Natural killer cell (primary cell): ENCODE data around the gene DDX1. TPM values are rescaled to one million over a fixed set of nuclear protein-coding genes. Genes with fewer than 3 reads are reported as not detected.

Source experiments
- ATAC-seq, 3 donors: fragments of 150-1000 bp in 2 of 3; fragments of 200-7000 bp in 1 of 3; cut with Tn5 transposase; 1 replicate in 1 of 3; 2 replicates in 2 of 3; pipeline ENCODE4 v1.10.0; 2021; ENCODE audit warnings: mild to moderate bottlenecking in 2 of 3, moderate library complexity in 2 of 3
- DNase-seq, 2 donors: peaks; one replicate each; pipeline versions ENCODE4 v3.0.0 to v3.0.0-alpha.2; 2013 to 2021; ENCODE audit warnings: mixed read lengths in 1 of 2
- H3K27ac ChIP-seq: one replicate; pipeline ENCODE4 v1.5.1; 2013; ENCODE audit warnings: mild to moderate bottlenecking, low read length
- H3K27me3 ChIP-seq: one replicate; pipeline ENCODE4 v1.6.1; 2013; ENCODE audit warnings: low read length; ENCODE audit not compliant: control insufficient read depth, insufficient read depth
- H3K36me3 ChIP-seq: one replicate; pipeline ENCODE4 v1.6.1; 2013; ENCODE audit warnings: low read length; ENCODE audit not compliant: control insufficient read depth, insufficient read depth
- H3K4me1 ChIP-seq: one replicate; pipeline ENCODE4 v1.6.1; 2013; ENCODE audit warnings: low read length; ENCODE audit not compliant: control insufficient read depth, insufficient read depth
- H3K4me3 ChIP-seq: one replicate; pipeline ENCODE4 v1.5.1; 2013; ENCODE audit warnings: low read length
- H3K9me3 ChIP-seq: one replicate; pipeline ENCODE4 v1.6.1; 2013; ENCODE audit warnings: low read length; ENCODE audit not compliant: control insufficient read depth, insufficient read depth
- H3K27ac Mint-ChIP-seq, 2 donors: one replicate each; pipeline ENCODE4 v1.8.0; 2022; ENCODE audit warnings: mild to moderate bottlenecking in 2 of 2, mixed read lengths in 2 of 2, moderate library complexity in 1 of 2
- H3K27me3 Mint-ChIP-seq, 2 donors: one replicate each; pipeline ENCODE4 v1.8.0; 2022; ENCODE audit warnings: low read depth in 2 of 2, mixed read lengths in 2 of 2
- H3K36me3 Mint-ChIP-seq: one replicate; pipeline ENCODE4 v1.8.0; 2022; ENCODE audit warnings: mixed read lengths
- H3K4me1 Mint-ChIP-seq, 2 donors: one replicate each; pipeline ENCODE4 v1.8.0; 2022; ENCODE audit warnings: mixed read lengths in 2 of 2
- H3K4me3 Mint-ChIP-seq: one replicate; pipeline ENCODE4 v1.8.0; 2022; ENCODE audit warnings: mild to moderate bottlenecking, moderate library complexity, mixed read lengths
- H3K9me3 Mint-ChIP-seq, 2 donors: one replicate each; pipeline ENCODE4 v1.8.0; 2022; ENCODE audit warnings: mixed read lengths in 2 of 2
- CTCF ChIP-seq: fragments of 200-600 bp; IDR thresholded peaks from one replicate; pipeline ENCODE4 v1.8.0; 2022; ENCODE audit warnings: antibody characterized with exemption
- WGBS: methylation state at CpG from one replicate; pipeline ENCODE4 v1.1.7; 2013; ENCODE audit warnings: missing lambda C conversion rate; ENCODE audit not compliant: insufficient coverage; 5-methylcytosine and 5-hydroxymethylcytosine counted together
- intact Hi-C: fragments of 100-400 bp; cut with micrococcal nuclease; formaldehyde crosslinking; loops from one replicate; pipeline ENCODE4 v1.14.2; 2022
- total RNA-seq, 4 donors: library from RNA; stranded (reverse); fragments of 120-200 nt in 1 of 4; gene quantifications; one replicate each; pipeline versions ENCODE4 v1.2.3 to v1.2.4, GENCODE V29; 2013 to 2022

DDX1 gene
- total RNA-seq, 3 donors from 2014 or later (not counting 1 experiment from before 2014, with no cell fraction given) = 28.5 to 43.4 (median 37.2) TPM

GRCh38 chr2:15671842-15672815 lies 80.5 kb downstream of the DDX1 start:
- no peak for TF ChIP-seq CTCF
- Mint-ChIP-seq H3K4me3 (no peak overlapping the region), H3K36me3 (no peaks in the 10 kb centered on the region), H3K9me3 (no peaks in the 10 kb centered on the region), H3K27ac (no peak overlapping the region), H3K4me1 (no peaks in the 10 kb centered on the region), H3K27me3 (peaks cover 0 to 5% of the 10 kb centered on the region in 2 donors)
- no peak overlapping the region for H3K27ac ChIP-seq
- DNase-seq (no peak), ATAC-seq (no peak)
- no peaks in the 10 kb centered on the region for H3K36me3 ChIP-seq
- H3K4me3 ChIP-seq = no peak overlapping the region
- WGBS = 79% methylated on average over 8 of the region's 9 CpGs
- H3K9me3 ChIP-seq = no peaks in the 10 kb centered on the region
- no peaks in the 10 kb centered on the region for H3K4me1 ChIP-seq
- H3K27me3 ChIP-seq = no peaks in the 10 kb centered on the region
- intact Hi-C loops = no loop called here

- no peaks in the 10 kb centered on the region for H3K36me3 ChIP-seq
- no peaks in the 10 kb centered on the region for H3K4me1 ChIP-seq
- H3K9me3 ChIP-seq = no peaks in the 10 kb centered on the region
- H3K27ac ChIP-seq = no peak overlapping the region
- TF ChIP-seq CTCF = no peak
- H3K27me3 Mint-ChIP-seq = peaks cover 0 to 5% of the 10 kb centered on the region in 2 donors
- H3K9me3 Mint-ChIP-seq = no peaks in the 10 kb centered on the region
- H3K4me3 Mint-ChIP-seq = no peak overlapping the region
- WGBS = 82% methylated on average over 13 of the region's 14 CpGs
- H3K4me3 ChIP-seq = no peak overlapping the region
- H3K36me3 Mint-ChIP-seq = no peaks in the 10 kb centered on the region
- H3K4me1 Mint-ChIP-seq = no peaks in the 10 kb centered on the region
- intact Hi-C loops = no loop called here
- no peak for DNase-seq
- no peaks in the 10 kb centered on the region for H3K27me3 ChIP-seq
- no peak overlapping the region for H3K27ac Mint-ChIP-seq
- ATAC-seq = no peak
Observed at GRCh38 chr2:15672961-15673918, 81.6 kb downstream of the DDX1 start.

- no peaks in the 10 kb centered on the region for H3K36me3 ChIP-seq
- intact Hi-C loops = no loop called here
- 90% methylated on average over 7 of the region's 7 CpGs for WGBS
- no peaks in the 10 kb centered on the region for H3K36me3 Mint-ChIP-seq
- no peaks in the 10 kb centered on the region for H3K9me3 Mint-ChIP-seq
- H3K4me3 Mint-ChIP-seq = no peak overlapping the region
- TF ChIP-seq CTCF = no peak
- no peaks in the 10 kb centered on the region for H3K9me3 ChIP-seq
- H3K27ac Mint-ChIP-seq = no peak overlapping the region
- H3K27me3 ChIP-seq = no peaks in the 10 kb centered on the region
- no peak overlapping the region for H3K27ac ChIP-seq
- H3K4me1 Mint-ChIP-seq = no peaks in the 10 kb centered on the region
- DNase-seq (no peak), ATAC-seq (no peak)
- H3K27me3 Mint-ChIP-seq = peaks cover 0 to 5% of the 10 kb centered on the region in 2 donors
- no peaks in the 10 kb centered on the region for H3K4me1 ChIP-seq
- no peak overlapping the region for H3K4me3 ChIP-seq
Observed at GRCh38 chr2:15673919-15674636, 82.4 kb downstream of the DDX1 start.
